DND-41 (cell line): ENCODE measurements around the gene FHIT.

Experiments used
- CTCF ChIP-seq: IDR thresholded peaks from 2 replicates; pipeline ENCODE4 v1.5.1; 2012; ENCODE audit warnings: borderline replicate concordance, low read length, moderate library complexity, mild to moderate bottlenecking; ENCODE audit not compliant: poor library complexity, severe bottlenecking; ENCODE audit errors: extremely low read depth
- EZH2 ChIP-seq: IDR thresholded peaks from 3 replicates; pipeline ENCODE4 v1.6.1; 2012; ENCODE audit warnings: borderline replicate concordance, low read depth, mild to moderate bottlenecking, moderate library complexity, low read length, inconsistent platforms; ENCODE audit not compliant: severe bottlenecking

- TF ChIP-seq CTCF = no peak
- TF ChIP-seq EZH2 = no peak
Measured at GRCh38 chr3:61257148-61257547, 5.9 kb upstream of the FHIT start.
